ENCODE results near the gene RABGEF1. TPM values are rescaled to one million over a fixed set of nuclear protein-coding genes. Genes with fewer than 3 reads are reported as not detected.

RABGEF1 gene
- total and polyA plus RNA-seq, 2 of the 8 experiments (the other 6 are each of a cell fraction or from before 2014, with no cell fraction given) = 10.2 to 18.0 TPM

GRCh38 chr7:66804001-66804400, 63.5 kb downstream of the RABGEF1 start:
- H3K23ac ChIP-seq (ENCODE audit: insufficient read length) = no peak overlapping the region
- no peak overlapping the region for H3K4ac ChIP-seq (replicated peaks; ENCODE audit: insufficient read length, low read depth, low read length)
- H2BK12ac ChIP-seq (ENCODE audit: low read depth, low read length) = no peak overlapping the region
- peaks cover 9 to 52% (median 36%) of the 10 kb centered on the region in 4 experiments for H3K36me3 ChIP-seq (ENCODE audit: control insufficient read depth in 2 of 4, insufficient read depth in 4 of 4, low read length in 3 of 4)
- H4K5ac ChIP-seq (ENCODE audit: insufficient read length, low read depth, low read length) = no peak overlapping the region
- DNase-seq (ENCODE audit: low read depth in 1 of 2, low spot score in 2 of 2) (no peak), FAIRE-seq (no peak)
- no peak overlapping the region for H3K18ac ChIP-seq (ENCODE audit: extremely low read depth, low read length)
- no peak overlapping the region for H4K91ac ChIP-seq (replicated peaks; ENCODE audit: insufficient read length, low read length)
- no peak overlapping the region for H4K8ac ChIP-seq (ENCODE audit: extremely low read depth, insufficient read depth, low read length)
- H3K9me3 ChIP-seq (ENCODE audit: insufficient read depth in 2 of 2, low read depth in 1 of 2, low read length in 1 of 2) = 0 out of 4 replicates have a peak, but pooled peaks cover 0 to 2% of the 10 kb centered on the region in 2 experiments
- ChIA-PET POLR2A (ENCODE audit: partially characterized antibody) (interaction anchor here (1.2 kb wide), 1 partner anchor 12 kb away, joined by 4 read pairs; no protein-coding TSS in a partner anchor), CTCF (ENCODE audit: partially characterized antibody) (interaction anchor here (0.9 kb wide), 1 partner anchor 102 kb away, joined by 4 read pairs; no protein-coding TSS in a partner anchor)
- no peak overlapping the region for H3K56ac ChIP-seq (replicated peaks; ENCODE audit: insufficient read length, low read depth, low read length)
- no peak overlapping the region for H2AFZ ChIP-seq (ENCODE audit: low read length)
- H2BK120ac ChIP-seq (replicated peaks; ENCODE audit: low read depth, low read length) = no peak overlapping the region
- H3K79me2 ChIP-seq (ENCODE audit: control insufficient read depth in 1 of 2, insufficient read depth in 2 of 2, low read length in 2 of 2) = no peaks in the 10 kb centered on the region
- H3K14ac ChIP-seq (ENCODE audit: insufficient read length) = no peak overlapping the region
- H2BK5ac ChIP-seq (ENCODE audit: low read depth, low read length) = no peak overlapping the region
- 89% methylated on average over 4 of the region's 4 CpGs; no CpG with 5 or more reads in 1 of the 2 experiments for WGBS, 2 experiments (ENCODE audit: extremely low coverage in 1 of 2, insufficient coverage in 1 of 2, insufficient read length in 1 of 2, insufficient replicate concordance in 2 of 2, low coverage in 1 of 2, low lambda C conversion rate in 2 of 2, missing lambda C conversion rate in 1 of 2)
- no peaks in the 10 kb centered on the region for H3K79me1 ChIP-seq (ENCODE audit: low read depth, low read length)
- H2AK5ac ChIP-seq (ENCODE audit: low read depth, low read length) = no peak overlapping the region
- no peaks in the 10 kb centered on the region for H3K23me2 ChIP-seq (ENCODE audit: low read depth, low read length)
- no peaks in the 10 kb centered on the region for H3K27me3 ChIP-seq (replicated peaks in 1 of 4; ENCODE audit: control insufficient read depth in 3 of 4, extremely low read depth in 1 of 4, insufficient read depth in 3 of 4, low read length in 3 of 4)
- no peaks in the 10 kb centered on the region for H3K4me1 ChIP-seq (replicated peaks in 1 of 4; ENCODE audit: control insufficient read depth in 3 of 4, insufficient read depth in 4 of 4, low read length in 3 of 4)
- H3K4me3 ChIP-seq (ENCODE audit: extremely low read depth in 1 of 4, insufficient read depth in 2 of 4, low read depth in 3 of 4, low read length in 4 of 4) = no peak overlapping the region
- H4K20me1 ChIP-seq (replicated peaks in 1 of 2; ENCODE audit: control insufficient read depth in 1 of 2, insufficient read depth in 2 of 2, low read length in 2 of 2) = no peaks in the 10 kb centered on the region
- no peak overlapping the region for H2BK15ac ChIP-seq (ENCODE audit: low read length)
- no peak for TF ChIP-seq MAFK (IDR thresholded peaks at IDR 0.05; ENCODE audit: low read depth, low read length)
- no peak for TF ChIP-seq GTF2F1 (IDR thresholded peaks at IDR 0.05; ENCODE audit: borderline replicate concordance, low read depth, low read length)
- no peak overlapping the region for H2BK20ac ChIP-seq (ENCODE audit: low read length)
- no peak overlapping the region for H3K27ac ChIP-seq (ENCODE audit: low read depth, low read length)
- H3K4me2 ChIP-seq (ENCODE audit: insufficient read depth in 1 of 2, low read depth in 2 of 2, low read length in 2 of 2) = no peak overlapping the region
- H3K9ac ChIP-seq (replicated peaks in 1 of 4; ENCODE audit: extremely low read depth in 1 of 4, low read depth in 3 of 4, low read length in 3 of 4) = no peak overlapping the region
